Stimulated activated CD8-positive, alpha-beta memory T cell treated with anti-CD3 and anti-CD28 coated beads, Interleukin-15, amount 100 ng/mL, for 4 hours (primary cell): ENCODE measurements around the gene POLD3.
"Not testable (repeated sequence)": the region's sequence is repeated elsewhere in the genome, so short reads cannot be mapped to it uniquely, and the experiment has no call there.

ENCODE experiments used
- DNase-seq, 2 donors: peaks; one replicate each; pipeline ENCODE4 v3.0.0-alpha.2; 2020; ENCODE audit warnings: low read depth in 2 of 2

The POLD3 gene

DNA sequence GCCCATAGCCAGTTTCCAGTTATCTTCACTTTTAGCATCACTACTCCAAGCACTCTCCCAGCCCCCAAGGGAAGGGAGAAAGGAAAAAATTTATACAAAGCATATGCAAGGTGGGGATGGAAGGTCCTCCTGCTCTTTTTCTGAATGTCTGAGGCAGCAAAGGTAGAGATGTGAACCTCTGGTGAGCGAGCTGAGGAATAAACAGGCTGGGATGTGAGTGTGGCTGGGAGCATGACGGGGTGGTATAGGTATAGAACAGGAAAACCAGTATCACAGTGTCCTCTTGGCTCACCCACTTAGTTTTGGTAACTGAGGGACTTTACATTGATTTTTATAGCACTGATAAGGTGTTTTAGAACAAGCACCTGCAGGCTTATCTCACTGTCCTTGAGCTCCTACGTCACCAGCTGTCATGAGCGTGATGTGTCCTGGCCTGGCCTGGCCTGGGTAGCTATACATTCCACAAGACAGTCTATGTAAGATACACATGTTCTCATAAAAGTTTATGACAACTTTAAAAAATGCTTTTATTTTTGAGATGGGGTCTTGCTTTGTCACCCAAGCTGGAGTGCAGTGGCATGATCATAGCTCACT lies 10.3 kb upstream of the POLD3 start:
- DNase-seq, result no peak

DNA sequence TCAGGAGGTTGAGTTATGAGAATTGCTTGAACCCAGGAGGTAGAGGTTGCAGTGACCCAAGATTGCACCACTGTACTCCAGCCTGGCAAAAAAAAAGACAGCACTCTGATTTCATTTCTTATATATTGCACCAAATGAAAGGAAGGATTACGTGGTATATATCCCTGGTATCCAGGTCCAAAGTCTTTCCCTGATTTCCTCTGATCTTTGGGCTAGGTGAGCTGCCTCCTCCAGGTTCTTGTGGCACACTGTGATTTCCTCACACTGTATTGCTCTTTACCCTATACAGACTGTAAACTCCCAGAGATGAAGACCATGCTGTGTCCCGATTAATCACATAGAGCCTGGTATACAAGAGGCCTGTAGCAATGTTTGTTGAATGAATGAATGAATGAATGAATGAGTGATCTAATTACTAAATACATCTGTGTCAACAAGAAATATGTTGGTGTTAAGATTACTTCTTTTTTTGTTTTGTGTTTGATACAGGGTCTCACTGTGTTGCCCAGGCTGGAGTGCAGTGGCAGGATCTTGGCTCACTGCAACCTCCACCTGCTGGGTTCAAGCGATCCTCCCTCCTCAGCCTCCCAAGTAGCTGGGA lies 9.3 kb upstream of the POLD3 start:
- DNase-seq, result no peak

DNA sequence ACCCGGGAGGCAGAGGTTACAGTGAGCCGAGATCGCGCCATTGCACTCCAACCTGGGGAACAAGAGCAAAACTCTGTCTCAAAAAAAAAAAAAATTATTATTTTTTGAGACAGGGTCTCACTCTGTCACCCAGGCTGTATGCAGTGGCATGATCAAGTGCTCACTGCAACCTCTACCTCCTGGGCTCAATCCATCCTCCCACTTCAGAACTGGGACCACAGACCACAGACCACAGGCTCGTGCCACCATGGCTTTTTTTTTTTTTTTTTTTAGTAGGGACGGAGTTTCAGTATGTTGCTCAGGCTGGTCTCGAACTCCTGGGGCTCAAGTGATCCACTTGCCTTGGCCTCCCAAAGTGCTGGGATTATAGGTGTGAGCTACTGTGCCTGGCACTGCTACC lies 1.9 kb upstream of the POLD3 start:
- not testable (repeated sequence) for DNase-seq

DNA sequence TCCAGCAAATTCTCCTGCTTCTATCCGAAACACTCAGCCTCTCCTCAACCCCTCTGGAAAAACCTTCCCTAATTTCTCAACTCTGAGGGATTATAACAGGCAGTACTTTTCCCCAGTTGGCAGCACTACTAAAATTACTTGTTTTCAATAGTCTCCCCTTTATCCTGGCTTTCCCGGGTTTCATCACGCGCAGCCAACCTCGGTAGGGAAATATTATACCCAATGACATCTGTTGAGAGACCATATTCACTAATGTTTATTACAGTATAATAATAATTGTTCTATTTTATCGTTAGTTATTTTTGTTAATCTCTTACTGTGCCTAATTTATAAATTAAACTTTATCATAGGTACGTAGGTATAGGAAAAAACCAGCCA lies 330 bp upstream of the POLD3 start:
- DNase-seq, result no peak

DNA sequence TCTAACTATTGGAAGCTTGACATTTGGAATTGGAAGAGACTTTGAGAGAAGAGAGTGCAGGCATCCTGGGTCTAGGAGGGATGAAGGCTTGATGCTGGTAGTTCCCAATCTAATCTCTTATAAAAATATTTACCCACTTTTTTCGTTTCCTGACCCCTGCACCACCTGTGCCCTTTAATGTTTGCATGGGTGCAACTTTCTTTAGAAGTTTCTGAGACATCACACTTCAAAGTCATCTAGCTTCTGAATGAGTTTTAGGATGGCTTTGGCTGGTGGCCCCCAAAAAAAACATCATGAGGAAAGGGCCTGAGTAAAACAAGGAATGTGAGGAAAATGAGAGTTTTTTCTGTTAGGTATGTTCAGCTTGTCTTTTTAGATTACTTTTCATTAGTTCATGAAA lies 1.1 kb downstream of the POLD3 start:
- DNase-seq, result no peak

DNA sequence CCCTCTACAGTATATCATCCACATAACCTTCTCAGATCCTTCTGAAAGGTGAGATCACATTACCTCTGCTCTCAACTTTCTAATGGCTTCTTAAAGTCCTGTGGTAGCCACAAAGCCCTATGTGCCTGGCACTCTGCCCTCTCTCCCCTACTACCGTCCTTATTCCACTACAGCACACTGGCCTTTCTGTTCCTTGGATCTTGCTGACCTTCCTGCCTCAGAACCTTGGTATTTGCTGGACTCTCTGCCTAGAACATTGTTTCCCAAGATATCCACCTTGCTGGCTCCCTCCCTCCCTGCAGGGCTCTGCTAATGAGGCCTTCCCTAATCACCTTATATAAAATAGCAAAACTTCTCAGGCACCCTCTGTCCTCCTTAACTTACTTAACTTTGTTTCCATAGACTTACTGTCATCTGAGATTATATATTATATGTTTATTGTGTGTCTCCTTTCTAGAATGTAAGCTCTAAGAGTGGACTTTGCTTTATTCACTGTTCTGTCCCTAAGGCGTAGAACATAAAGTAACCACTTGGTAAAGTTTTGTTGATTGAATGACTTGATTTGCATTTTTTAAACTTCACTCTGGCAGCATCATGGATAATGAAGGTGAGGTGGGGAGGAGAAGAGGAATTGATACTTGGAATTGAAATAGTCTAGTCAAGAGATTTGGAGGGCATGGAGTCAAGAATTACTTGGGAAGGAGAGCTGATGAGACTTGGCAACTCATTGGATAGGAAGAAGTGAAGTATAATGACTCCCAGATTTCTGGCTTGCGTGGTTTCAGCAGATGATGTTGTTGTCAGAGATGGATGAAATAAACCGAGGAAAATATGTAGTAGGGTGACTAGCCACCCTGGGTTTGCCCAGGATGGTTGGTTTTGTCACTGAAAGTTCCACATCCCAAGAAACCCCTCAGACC lies 10.5 kb downstream of the POLD3 start:
- no peak for DNase-seq

DNA sequence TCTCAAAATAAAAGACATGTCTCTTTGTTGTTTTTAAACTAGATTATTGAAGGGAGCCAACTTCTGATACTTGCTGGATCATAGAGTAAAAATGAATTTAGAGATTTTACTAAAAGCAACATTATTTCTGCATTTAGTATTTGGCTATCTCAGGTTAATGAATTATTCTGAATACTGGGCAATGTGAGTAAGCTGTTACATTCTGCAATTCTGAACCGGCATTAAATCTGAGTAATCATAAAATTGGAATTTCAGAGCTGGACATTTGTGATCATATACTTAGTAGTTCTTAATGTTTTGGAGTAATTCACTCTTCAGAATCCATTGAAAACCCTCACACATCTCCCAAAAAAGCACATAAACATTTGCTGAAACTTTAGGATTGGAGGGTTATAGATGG lies 11.5 kb downstream of the POLD3 start:
- DNase-seq, result no peak

DNA sequence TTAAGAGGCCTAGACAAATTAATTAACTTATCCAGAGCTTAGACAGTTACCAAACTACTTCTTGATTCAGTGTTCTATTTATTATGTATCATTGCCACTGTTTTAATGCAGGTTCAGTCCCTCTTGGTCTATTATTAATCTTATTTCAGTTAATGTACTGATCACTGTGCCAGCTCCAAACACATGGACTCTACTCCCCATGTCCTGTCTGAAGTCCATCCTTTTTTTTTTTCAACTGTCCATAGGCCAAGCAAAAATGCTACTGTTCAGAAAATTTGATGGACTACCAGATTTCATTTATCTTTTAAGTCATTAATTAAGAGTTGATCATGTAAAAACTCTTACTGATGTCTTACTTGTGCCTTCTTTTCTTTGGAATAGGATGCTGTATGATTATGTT lies 11.9 kb downstream of the POLD3 start:
- no peak for DNase-seq

DNA sequence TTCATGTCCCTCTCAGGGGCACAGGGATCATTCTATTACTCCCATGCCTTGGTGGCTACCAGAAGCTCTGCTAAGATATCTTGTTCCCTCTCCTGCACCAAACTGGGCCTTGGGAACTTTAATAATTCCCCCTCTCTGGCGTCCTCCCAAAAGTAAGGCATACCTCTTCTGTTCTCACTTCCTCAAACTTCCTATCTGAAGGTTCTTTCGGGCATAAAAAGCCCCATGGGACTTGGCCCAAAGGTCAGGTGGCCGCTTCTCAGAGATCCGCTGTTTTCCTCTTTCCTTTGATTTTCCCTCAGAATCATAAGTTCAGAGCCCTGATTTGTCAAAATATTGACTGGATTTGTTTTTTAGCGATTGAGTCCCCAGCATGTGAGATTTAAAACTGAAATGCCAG lies 13.0 kb downstream of the POLD3 start:
- DNase-seq, result no peak

DNA sequence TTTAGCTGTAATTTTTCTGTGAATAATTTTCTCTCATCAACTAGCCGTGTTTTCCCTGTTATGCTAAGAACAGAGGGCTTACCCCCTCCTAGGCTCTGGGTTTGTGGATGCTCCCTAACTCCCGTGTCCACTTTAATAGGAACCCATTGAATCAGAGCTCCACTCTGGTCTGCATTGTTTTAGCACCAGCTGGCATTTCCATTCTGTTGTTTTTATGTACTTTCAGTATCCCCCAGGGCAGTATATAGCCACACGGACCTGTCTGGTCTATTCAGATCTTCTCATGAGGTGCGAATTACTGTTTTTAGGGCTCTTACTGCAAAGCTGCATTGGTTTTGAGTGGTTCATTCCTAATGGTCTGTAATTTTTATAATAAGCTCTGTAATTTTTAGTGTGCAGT lies 16.0 kb downstream of the POLD3 start:
- DNase-seq, result no peak

DNA sequence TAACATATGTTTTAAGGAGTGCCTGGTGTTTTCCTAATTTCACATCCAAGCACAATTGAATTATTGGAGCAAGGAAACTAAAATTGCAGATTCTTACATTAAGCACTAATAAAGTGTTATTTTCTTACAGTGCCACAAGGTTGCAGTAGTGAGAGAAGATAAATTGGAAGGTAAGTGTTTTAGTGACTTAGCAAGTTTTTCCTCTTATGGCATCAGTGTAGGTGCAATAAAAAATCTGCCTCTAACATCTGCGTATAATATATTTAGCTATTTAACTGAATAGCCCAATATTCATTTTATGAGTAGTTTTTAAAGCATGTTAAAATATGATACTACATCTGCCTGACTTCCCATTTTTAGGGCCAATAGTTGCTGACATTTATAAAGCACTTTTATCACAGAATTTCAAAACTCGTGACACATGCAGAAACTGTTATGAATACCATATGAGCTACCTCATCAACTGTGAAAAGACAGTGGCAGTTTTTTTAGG lies 19.0 kb downstream of the POLD3 start:
- no peak for DNase-seq

DNA sequence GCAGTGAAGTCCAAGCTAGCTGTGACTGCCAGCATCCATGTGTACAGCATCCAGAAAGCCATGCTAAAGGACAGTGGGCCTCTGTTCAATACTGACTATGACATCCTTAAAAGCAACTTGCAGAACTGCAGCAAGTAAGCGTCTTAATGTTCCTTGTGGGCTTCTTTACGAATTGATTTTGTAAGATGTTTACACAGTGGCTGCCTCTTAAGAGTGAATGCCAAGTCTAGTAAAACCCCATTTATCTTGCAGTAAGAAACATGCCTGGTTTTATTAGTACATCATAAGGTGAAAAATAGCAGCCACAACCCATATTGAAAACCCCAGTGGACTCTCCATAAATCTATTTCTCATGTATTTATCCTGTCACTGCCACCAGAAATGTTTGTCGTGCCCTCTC lies 20.5 kb downstream of the POLD3 start:
- no peak for DNase-seq

DNA sequence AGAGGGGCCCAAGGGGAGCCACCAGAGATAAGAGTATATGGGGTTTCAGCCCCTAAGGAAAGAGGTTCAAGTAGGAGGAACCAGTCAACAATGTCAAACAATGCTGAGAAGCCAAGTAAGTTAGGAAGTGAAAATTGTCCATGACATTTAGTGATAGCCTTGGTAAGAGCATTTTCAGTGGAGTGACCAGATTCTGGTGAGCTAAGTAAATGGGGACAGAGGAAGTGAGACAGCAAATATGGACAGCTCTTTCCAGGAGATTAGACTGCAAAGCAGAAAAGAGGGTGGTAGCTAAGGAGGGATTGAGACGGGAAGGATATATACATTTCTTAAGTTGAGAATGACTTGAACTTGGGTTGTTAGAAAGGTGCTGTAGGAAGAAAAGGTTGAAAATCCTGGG lies 22.9 kb downstream of the POLD3 start:
- no peak for DNase-seq

DNA sequence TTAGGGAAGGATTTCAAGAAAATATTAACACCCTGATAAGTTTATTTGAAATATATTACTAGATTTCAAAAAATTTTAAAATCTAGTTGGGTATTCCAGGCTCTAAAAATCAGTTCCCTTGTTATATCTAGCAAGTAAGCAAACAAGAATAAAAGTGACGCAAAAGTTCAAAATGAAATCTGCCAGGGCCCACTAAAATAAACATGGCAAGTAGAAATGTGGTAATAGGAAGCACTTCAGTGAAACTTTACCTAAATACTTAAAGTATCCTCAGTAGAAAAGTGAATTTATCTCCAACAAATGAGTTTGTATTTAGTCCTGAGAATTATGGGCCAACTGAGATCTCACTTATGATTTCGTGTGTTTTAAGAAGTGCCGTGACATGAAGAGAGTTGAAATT lies 23.6 kb downstream of the POLD3 start:
- no peak for DNase-seq

DNA sequence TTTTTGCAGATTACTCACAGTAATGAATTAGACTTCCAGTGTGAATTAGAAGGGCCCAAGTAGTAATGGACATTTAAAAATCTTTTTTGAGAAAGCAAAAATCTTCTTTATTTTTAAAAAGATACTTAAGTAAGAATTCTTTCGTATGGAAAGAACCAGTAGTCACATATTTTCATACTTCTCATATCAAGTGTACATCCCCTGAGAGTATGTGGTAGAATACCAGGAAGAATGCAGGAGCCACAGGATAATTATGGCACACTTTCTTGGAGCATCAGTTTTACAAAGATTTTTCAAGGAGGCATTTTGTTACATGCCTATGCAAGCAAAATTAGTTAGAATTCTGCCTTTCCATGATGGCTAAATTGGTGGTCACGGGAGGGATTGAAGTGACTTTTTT lies 28.1 kb downstream of the POLD3 start:
- DNase-seq, result no peak

DNA sequence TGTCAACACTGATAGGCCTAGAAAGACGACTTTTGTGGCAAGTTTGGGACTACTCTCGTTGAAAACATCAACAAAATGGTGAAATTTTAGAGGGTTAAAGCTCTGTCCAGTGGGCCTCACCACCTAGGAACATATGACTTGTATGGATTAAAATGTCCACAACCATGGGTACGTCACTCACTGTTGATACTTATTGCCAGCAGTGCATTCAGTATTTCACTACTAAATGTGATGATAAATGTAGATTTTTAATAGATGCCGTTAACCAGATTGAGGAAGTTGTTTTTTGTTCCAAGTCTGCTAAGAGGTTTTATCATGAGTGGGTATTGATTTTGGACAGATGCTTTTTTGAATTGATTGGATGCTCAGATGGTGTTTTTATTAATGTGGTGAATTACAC lies 33.7 kb downstream of the POLD3 start:
- DNase-seq, result no peak

DNA sequence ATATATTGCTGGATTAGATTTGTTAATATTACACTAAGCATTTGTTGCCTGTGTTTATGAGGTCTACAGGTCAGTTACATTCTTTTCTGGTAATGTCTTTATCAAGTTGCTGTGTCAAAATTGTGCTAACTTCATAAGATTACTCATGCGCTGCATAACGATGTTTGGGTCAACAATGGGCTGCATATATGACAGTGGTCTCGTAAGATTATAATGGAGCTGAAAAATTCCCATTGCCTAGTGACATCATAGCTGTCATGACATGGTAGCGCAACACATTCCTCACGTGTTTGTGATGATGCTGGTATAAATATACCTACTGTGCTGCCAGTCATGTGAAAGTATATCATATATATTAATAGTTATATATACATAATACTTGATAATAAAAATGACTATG lies 34.2 kb downstream of the POLD3 start:
- DNase-seq, result no peak

DNA sequence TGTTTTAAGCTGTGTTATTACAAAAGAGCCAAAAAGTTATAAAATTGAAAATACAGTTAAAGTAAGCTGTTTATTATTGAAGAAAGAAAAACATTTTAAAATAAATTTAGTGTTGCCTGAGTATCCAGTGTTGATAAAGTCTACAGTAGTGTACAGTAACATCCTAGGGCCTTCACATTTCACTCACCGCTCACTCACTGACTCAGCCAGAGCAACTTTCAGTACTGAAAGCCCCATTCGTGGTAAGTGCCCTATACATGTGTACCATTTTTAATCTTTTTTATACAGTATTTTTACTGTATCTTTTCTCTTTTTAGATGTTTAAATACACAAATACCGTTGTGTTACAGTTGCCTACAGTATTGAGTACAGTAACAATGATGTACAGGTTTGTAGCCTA lies 35.0 kb downstream of the POLD3 start:
- DNase-seq, result no peak

DNA sequence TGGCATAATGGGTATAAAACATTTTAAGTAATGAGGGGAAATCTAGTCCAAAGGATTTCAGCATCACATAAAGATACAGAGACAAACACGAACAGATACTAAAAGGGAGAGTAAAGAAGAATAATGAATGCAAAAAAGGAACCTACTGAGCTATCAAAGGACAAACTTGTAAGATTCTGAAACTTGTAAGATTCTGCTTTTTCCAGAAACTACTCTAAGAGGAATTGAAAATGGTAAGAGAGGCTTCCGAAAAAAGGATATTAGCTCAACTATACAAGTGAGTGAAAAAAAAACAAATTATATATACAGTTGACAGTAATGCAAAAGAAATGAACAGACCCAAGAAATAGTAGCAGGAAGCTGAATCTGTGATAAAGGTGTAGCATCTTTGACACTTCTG lies 37.7 kb downstream of the POLD3 start:
- no peak for DNase-seq

DNA sequence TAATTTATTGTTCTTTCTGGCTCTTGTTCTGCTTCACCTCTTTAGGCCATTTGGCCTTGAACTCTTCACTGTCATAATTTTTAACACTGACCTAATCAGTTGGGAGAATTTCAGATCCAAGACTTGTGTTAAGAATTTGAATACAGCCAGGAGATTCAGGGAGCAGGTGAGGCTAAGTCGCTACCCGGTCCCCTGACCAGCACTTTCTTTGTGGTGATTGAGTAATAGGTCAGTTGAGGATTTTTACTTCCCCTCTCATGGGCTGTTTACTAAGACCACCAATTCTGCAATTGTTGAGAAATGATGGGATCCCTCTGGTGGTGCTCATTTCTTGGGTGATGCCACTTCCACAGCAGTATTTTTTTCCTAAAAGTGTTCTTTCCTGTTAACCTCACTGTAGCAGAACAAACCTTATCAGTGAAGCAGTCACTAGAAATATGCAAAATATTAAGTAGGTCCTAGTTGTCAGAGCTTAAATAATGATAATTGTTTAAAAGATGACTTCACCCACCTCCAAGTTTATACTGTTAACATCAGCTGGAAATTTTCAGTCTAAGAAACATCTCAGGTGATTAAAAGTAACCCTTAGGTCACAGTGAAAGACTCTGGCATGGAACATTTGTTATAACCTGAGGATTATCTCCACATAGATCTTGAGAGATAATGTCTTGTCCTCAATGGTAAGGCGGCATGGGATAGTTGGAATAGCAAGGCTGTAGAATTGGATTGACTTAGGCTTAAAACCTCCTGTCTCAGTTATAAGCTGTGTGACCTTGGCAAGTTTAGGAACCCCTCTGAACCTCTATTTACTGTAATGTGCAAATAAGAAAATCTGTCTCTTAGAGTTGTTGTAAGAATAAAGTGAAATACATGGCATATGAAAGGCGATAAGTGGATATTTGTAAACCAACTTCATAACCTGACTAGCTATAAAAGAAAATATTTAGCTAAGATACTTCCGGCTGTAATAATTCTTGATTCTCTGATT lies 41.3 kb downstream of the POLD3 start:
- DNase-seq, result no peak

DNA sequence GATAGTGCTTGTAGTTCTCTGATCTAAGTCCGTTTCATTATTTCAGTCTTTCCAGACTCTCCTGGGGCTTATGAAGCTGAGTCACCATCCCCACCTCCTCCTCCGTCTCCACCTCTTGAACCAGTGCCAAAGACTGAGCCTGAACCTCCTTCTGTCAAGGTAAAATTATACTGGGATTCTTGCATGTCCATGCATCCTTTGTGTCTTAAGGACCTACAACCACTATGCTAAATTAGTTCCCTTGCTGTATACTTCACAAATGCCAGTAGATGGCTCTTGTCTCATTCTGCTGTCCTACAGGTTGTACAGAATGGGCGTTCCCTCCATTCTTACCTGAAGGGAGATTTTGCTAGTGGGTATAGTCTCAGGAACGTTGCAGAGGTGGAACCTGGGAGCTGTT lies 42.2 kb downstream of the POLD3 start:
- DNase-seq, result no peak

DNA sequence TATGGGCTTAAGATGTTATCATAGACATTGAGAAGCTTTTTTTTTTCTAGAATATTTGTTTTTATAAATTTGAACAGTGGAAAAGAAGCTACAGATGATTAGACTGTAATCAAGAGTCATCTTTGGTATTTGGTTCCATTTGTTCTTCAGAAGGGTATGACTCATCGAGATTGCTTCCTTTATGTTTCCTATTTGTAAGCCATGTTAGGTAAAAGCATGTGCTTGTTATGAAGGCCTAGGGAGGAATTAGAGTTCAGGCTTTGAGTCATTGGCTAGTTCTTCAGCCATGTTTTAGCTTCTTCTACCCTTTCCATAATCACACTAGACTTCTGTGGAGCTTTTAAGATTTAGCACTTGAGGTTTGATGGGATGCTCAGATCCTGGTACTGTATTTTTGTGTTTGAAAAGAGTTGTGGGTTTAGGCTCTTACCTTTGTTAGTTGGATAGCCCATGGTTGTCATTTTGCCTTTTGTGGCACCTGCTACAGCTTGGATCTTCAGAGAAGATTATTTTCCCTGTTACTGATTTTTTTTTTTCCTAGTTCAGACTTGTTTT lies 44.3 kb downstream of the POLD3 start:
- DNase-seq, result no peak
